Measurements from ENCODE around the gene TSPAN7.

TSPAN7 gene

DNA sequence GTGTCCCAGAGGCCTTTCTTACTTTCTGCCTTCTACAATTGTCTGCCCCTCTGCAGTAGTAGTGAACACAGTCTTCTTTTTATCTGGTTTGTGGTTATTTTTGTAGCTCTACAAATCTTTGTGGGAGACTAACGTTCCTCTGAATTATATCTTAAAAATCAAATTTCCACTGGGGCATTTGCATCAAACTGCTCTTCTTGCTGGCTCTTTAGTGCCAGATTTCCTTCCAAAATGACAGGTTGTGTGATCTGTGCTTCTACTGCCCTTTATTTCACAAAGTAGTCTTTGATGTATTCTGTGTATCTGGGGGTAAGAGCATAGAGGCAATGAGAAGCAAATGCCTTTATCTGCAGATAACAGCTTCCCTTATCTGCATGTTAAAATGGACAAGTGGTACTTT is 34.5 kb downstream of the TSPAN7 start:
- no peak for DNase-seq

GRCh38 chrX:38596939-38597338 is 35.6 kb downstream of the TSPAN7 start:
- DNase-seq = no peak

GRCh38 chrX:38599796-38600755 is 38.7 kb downstream of the TSPAN7 start:
- DNase-seq = no peak

DNA sequence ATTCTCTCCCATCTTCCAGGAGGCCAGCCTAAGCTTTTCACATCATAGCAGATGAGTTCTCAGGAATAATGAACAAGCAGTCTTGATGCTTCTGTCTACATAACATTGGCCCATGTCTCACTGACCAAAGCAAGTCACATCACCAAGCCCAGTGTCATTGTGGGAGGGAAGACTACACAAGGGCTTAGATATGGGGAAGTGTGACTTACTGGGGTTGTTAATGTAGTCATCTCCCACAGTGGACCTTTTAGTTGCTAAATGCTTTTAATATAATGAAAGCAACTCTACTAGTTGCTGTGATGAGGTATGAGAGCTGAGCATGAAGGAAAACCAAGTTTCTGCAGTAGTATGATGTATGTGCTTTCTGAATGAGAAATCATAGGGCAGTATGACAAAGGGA is 40.5 kb downstream of the TSPAN7 start:
- DNase-seq = no peak

- DNase-seq = no peak
These were observed 45.5 kb downstream of the TSPAN7 start for GRCh38 chrX:38606821-38607220.

- no peak for DNase-seq
These were observed 46.6 kb downstream of the TSPAN7 start for GRCh38 chrX:38607976-38608375.

- no peak for DNase-seq
These were observed 49.5 kb downstream of the TSPAN7 start for GRCh38 chrX:38610849-38611248.

GRCh38 chrX:38612281-38612680 is 50.9 kb downstream of the TSPAN7 start:
- DNase-seq = no peak

DNA sequence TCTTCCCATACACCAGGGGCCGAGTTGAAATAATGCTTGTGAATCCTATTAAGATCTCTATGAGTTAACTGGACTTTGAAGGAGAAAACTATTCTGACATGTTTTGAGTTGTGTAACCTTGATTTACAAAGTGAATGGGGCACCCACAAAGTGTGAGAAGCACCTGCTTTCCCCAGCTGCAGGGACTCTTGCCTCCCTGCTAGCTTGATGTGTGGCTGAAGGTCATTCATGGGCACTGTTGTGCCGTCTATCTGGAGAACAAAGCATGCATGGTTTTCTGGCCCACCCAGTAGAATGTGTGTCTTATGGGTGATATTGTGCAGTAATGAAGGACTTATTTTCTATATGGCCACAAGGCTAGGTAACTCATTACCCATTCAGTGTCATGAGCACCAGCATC is 53.1 kb downstream of the TSPAN7 start:
- DNase-seq = no peak

- no peak for DNase-seq
These were observed 55.6 kb downstream of the TSPAN7 start for GRCh38 chrX:38616904-38617303.

DNA sequence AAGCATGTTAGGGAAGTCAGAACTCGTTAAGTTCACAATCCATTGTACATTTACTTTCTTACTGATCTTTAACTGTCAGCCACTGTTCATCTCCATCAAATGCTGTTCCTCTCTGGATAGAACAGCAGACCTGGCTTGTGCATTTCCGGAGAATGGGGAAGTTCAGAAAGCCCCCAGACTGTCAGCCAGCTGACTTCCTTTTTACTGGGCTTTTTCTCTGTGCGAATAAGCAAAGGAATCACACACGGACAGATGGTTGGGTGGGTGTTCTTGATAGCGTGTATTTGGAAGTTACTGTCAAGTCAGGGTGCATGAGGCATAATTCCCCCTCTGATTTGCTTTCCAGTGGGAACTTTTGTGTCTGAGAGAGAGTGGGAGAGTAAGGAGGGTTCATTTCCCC is 56.8 kb downstream of the TSPAN7 start:
- no peak for DNase-seq

GRCh38 chrX:38620623-38621022 is 59.3 kb downstream of the TSPAN7 start:
- no peak for DNase-seq

GRCh38 chrX:38626296-38626695 is 65.0 kb downstream of the TSPAN7 start:
- no peak for DNase-seq

GRCh38 chrX:38627683-38628082 is 66.3 kb downstream of the TSPAN7 start:
- DNase-seq = peak; percentile 36

DNA sequence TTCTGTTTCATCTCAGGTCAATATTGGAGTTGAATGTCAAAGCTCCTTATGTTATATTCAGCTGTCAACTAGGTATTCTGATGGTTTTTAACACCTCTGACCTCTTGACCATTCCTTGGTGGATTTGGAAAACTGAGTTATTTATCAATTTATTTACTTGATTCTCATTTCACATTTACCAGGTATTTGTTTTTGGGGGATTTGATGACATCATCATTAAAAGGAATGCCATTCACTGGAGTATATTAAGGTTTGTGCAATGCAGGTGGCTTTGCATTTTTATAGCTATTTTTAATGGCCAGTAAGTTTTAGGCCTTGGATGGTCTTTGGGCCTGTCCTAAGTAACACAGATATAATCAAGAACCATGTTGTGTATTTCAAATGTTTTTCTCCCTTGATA is 67.2 kb downstream of the TSPAN7 start:
- no peak for DNase-seq

GRCh38 chrX:38632516-38632915 is 71.2 kb downstream of the TSPAN7 start:
- DNase-seq = no peak

DNA sequence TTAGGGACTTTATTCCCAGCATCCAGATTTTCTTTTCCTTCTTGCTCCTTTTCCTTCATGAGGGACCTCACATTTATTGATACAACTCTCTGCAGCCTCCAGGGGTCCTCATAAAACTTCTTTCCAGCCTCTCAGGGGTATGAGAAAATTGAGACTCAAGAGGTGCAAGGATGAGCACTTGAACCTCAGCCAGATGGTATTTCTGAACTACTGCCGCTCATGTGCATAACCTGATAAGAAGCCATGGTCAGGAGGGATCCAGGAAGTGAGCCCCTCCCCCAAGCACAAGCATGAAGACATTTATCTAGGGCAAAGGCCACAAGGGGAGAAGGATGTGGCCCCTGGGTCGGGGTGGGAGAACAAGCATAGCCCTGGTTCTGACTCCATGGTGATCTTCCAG is 73.3 kb downstream of the TSPAN7 start:
- DNase-seq = no peak

DNA sequence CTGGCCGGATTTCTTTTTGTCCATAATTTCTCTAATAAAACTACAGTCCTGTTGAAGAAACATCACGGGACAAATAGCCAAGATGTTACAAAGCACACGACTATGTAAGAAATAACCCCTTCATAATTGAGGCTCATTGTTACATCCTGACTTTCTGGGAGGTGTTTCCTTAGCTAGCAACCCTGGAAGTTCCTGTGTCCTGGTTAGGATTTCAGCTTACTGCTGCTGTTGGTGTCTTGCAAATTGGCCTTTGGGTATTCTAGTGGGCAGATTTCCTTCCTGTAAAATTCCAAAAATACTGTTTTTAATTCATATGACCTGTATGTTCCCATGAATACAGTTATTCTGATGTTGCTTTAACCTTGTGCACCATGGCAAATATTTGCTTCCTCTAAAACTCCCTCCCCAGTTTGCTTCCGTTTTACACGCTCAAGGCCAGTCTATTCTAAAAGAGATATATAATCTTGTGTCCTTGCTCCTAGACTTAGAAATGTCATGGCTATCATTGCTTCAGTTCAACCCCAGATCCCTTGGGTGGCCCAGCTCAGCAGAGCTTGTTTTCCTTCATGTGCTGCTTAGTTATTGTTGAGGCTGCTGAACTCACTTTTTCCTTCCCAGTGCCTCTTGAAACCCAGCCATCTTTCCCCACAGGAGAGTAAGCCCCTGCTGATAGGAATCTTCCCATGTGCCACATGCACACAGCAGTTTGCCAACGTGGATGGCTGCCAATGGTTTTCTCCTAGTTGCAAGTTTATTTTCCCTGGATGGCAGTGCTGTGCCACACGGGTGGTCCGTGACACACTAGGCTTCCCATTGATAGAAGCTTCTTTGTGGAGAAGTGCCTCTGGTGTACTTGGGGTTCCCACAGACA is 75.8 kb downstream of the TSPAN7 start:
- DNase-seq = no peak

DNA sequence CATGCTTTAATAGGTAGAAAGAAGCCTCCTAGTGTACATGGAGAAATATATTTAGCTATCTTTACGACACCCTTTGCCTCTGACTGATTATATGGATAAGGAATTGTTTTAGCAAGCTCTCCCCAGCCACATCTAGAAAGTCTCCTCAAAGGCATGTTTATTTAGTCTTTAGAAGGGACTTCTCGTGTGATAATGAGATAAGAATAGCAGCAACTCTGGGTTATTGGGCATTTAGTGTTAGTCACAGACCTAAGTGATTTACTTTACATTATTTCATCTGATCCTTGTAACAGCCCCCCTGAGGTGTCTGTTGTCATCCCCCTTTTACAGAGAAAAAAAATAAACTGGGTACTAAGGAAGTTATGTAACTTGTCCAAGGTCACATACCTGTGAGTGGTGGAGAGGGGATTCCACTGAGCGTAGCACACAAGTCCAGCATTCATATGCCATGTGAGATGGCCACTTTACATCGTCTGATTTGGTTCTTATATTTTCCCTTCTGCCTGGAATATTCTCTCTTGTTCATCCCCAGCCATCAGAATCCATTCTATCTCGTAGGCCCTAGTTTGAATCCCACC is 77.7 kb downstream of the TSPAN7 start:
- no peak for DNase-seq

GRCh38 chrX:38639730-38640129 is 78.4 kb downstream of the TSPAN7 start:
- no peak for DNase-seq

- DNase-seq = no peak
These were observed 79.9 kb downstream of the TSPAN7 start for GRCh38 chrX:38641197-38641596.

- DNase-seq = no peak
These were observed 82.6 kb downstream of the TSPAN7 start for GRCh38 chrX:38643903-38644302.

GRCh38 chrX:38646129-38646528 is 84.8 kb downstream of the TSPAN7 start:
- DNase-seq = no peak

DNA sequence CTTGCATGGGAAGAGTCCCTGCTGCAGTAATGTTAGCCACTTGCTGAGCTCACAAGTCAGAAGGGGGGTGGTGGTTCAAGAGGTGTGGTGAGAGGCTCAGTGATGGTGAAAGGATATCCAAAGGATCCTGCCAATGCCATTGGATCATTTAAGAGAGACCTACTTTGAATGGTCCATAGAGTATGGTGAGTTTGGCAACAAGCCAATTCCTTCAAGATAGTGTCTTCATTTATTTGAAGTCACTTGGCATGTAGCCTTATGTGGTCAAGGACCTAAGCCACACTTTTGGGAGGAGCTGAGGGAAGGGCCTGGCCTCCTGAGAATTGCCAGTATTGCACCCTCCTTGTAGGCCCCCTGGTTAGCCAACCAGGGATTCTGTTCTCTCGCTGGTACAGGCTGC is 87.9 kb downstream of the TSPAN7 start:
- DNase-seq = no peak
